Activated T-cell treated with anti-CD3 and anti-CD28 coated beads for 4 hours (primary cell): Measurements from ENCODE around the gene TBC1D3H.
"Not testable (repeated sequence)": the region's sequence is repeated elsewhere in the genome, so short reads cannot be mapped to it uniquely, and the experiment has no call there.

ENCODE experiments used
- DNase-seq: peaks from one replicate; pipeline ENCODE4 v3.0.0-alpha.2; 2020

TBC1D3H gene

DNA sequence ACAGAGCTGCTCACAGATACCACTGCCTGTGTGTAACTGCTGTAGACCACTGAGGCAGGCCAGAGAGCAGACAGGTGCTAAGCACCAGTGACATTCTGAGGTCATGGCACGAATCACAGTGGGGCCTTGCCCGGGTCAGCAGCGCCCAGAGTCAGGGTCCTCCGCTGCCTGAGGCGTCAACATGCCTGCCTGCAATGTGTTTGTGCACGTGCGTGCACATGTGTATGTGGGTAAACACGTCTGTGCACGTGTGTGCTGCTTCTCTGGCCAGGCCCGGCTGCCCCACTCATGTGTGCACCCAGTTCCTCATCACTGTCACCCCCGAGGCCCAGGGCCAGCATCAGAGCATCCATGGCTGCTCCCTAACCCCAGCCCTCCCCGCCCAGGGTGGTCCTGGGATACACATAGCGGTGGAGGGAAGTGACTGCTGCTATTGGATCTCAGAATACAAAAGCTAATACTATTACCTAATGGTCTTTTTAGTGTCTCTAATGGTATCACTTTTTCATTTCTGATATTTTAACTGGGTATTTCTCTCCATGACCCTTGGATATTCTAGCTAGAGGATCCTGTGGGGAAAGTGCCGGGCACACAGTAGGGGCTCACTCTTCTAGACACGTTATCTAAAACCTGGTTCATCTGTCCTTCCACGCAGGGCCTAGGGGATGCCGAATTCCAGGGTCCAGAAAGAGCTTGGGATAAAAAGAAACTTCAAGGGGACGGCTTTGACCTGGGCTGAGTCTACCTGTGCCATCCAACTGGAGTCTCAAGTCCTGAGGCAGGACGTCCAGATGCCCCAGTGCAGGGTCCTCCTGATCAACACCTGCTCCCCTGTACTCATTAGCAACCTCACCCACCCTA, at the start of gene TBC1D3H:
Gene TBC1D3H (minus strand): TSS at position 51 of the 861 bp plus-strand sequence. CDS start 1,540 bp downstream, outside the sequence.
- not testable (repeated sequence) for DNase-seq

DNA sequence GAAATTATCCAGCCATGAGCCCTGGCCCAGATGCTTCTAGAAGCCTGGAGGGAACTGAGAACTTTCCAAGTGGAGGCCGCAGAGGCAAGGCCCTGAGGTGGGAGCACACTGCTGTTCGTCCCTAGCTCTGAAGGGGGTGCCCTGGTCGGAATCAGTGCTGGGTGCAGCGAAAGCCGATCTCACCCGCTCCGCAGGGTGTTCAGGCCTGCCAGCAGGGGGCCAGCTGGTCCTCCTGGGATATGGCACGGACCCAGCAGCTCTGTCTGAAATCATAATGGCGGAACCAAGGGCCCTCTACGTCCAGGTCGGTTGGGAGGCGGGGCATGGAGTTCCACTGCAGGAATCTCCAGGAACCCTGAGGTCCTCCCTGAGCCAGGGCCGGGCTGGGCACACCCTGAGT, 40.7 kb upstream of the TBC1D3H start:
- DNase-seq, result not testable (repeated sequence)

DNA sequence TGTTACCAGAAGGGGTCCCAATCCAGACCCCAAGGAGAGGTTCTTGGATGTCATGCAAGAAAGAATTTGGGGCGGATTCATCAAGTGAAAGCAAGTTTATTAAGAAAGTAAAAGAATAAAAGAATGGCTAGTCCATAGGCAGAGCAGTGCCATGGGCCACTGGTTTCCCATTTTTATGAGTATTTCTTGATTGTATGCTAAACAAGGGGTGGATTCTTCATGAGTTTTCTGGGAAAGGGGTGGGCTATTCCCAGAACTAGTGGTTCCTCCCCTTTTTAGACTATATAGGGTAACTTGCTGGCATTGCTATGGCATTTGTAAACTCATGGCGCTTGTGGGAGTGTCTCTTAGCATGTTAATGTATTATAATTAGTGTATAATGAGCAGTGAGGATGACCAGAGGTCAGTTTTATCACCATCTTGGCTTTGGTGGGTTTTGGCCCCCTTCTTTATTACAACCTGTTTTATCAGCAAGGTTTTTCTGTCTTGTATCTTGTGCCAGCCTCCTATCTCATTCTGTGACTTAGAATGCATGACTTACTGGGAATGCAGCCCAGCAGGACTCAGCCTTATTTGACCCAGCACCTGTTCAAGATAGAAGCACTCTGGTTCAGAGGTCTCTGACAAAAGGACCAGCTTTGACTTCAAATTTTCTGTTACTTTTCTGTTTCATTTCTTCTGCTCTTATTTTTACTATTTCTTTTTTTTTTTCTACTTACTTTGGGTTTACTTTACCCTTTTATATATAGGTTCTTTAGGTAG, 27.1 kb upstream of the TBC1D3H start:
- DNase-seq, result not testable (repeated sequence)

DNA sequence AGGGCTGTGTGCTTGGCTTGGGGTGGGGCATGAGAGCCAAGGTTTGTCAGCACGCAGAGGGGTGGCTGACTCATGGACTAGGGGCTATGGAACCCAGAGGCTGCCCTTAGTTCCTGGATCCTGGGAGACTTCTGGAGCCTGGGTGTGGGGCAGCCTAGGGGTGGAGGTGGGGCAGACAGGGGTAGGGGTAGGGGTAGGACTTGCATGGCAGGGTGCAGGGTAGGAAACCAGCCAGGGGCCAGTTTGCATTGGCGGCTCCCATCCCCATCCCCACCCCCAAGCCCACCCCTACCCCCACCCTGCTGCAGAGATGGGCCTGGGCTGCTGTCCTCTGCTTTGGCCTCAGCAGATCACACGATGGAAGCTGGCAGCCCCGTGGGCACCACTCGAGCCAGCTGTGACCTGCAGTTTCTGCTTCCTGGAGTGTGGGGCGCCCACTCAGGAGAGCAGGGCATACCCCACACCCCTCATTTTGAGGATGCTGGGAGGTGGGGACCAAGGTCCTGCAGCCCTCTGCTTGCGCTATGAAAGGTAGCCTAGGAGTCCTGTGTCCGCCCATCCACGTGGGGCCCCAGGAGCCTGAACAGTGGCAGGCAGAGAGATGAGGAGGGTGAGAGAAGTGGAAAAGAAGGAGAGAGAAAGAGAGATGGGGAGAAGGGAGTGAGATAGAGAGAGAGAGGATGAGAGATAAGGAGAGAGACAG, 2.9 kb upstream of the TBC1D3H start:
- not testable (repeated sequence) for DNase-seq

DNA sequence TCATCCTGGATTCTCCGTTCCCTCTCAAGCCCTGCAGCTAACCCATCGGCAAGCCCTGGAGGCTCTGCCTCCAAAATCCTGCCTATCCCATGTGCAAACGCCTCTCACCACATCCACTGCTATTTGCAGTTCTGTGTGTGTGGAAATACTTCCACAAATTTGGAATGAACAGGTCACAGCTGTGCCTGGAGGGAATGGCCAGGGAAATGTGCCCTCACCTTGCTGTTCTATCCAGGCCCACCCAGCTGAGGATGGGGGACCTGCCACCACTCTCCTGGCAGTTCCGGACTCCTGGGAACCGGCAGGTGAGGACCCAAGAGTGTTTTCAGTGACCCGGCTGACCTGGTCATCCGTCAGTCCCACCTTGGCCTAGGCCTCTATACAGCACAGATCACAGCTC, 12.3 kb downstream of the TBC1D3H start:
- not testable (repeated sequence) for DNase-seq

DNA sequence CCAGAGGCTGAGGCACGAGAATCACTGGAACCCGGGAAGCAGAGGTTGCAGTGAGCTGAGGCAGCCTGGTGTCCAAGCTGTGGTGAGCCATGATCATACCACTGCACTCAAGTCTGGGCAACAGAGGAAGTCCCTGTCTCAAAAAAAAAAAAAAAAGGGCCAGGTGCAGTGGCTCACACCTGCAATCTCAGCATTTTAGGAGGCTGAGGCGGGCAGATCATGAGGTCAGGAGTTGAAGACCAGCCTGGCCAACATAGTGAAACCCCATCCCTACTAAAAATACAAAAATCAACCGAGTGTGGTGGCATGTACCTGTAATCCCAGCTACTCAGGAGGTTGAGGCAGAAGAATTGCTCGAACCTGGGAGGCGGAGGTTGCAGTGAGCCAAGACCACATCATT, 25.7 kb downstream of the TBC1D3H start:
- not testable (repeated sequence) for DNase-seq
